ENCODE results near the gene TBC1D10A. TPM values are rescaled to one million over a fixed set of nuclear protein-coding genes. Genes with fewer than 3 reads are reported as not detected.
A peak's percentile ranks its signal among the peaks of the same experiment; 100 is the strongest.

The TBC1D10A gene
- total RNA-seq, 1 experiment from 2014 or later = 12.6 TPM

DNA sequence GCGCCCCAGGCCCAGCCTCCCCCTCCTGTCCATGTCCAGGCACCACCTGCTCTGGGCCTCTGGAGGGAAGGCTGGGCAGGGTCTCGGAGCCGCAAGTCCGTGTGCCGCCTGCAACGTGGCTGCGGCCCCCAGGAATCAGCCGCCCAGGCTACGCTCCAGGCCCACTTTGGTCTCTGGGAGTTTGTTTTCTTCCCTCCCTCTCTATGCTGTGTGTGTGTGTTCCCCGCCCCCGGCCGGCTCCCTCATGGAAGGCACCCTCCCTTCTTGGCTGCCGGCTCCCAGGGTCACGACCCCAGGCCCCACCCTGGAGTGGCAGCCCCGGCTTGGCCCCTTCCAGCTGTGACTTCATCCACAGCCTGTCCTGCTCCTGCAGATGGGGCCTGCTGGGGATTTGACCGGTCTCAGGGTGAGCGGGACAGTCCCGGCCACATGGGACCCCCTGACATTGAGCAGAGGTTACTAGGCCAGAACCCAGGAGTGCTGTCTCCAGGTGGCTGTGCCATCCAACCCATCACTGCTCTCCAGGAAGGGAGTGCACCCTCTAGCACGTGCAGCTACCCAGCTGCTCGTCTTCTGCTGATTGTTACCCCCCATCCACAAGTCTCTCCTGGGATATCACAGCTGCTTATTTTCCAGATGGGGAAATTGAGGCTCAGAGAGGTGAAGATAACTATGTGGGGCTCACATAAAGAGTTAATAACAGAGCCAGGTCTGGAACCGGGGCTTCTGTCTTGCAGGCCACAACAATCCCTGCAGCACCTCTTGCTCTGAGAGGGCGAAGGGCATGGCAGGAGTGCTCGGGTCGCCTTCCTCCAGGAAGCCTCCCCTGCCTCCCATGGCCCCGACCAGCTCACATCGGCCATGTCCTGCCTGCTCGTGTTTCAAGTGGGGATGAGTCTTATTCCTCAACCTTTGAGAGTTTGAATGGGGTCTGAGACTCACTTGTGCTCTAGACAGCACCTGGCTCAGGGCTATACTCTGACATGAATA, 77.4 kb downstream of the TBC1D10A start:
- no peaks in the 10 kb centered on the region for H3K9me3 ChIP-seq (ENCODE audit: low read length)
- ATAC-seq (no peak), DNase-seq (no peak)
- ChIA-PET POLR2A (ENCODE audit: unreplicated experiment) (interaction anchor here (0.9 kb wide), 1 partner anchor 53 kb away, joined by 3 read pairs; no protein-coding TSS in a partner anchor), CTCF (no interaction called here)
- peaks cover 92% of the 10 kb centered on the region for H3K79me2 ChIP-seq (ENCODE audit: low read length)
- H3F3A ChIP-seq (ENCODE audit: low read length, unreplicated experiment) = peaks cover 5% of the 10 kb centered on the region
- peak overlapping the region; percentile 100 for H3K9ac ChIP-seq (ENCODE audit: low read length)
- H3K4me1 ChIP-seq (ENCODE audit: insufficient read depth, low read length) = peaks cover 81% of the 10 kb centered on the region
- no peaks in the 10 kb centered on the region for H3K9me2 ChIP-seq (replicated peaks; ENCODE audit: low read length)
- no peaks in the 10 kb centered on the region for H4K20me1 ChIP-seq (ENCODE audit: low read length)
- no peak overlapping the region for H3K4me2 ChIP-seq (ENCODE audit: low read length)
- no peak for TF ChIP-seq EZH2 (IDR thresholded peaks at IDR 0.05; ENCODE audit: low read length, unreplicated experiment)
- TF ChIP-seq EZH2phosphoT487 (IDR thresholded peaks at IDR 0.05; ENCODE audit: borderline replicate concordance, low read length) = no peak
- TF ChIP-seq, protein P1, sequence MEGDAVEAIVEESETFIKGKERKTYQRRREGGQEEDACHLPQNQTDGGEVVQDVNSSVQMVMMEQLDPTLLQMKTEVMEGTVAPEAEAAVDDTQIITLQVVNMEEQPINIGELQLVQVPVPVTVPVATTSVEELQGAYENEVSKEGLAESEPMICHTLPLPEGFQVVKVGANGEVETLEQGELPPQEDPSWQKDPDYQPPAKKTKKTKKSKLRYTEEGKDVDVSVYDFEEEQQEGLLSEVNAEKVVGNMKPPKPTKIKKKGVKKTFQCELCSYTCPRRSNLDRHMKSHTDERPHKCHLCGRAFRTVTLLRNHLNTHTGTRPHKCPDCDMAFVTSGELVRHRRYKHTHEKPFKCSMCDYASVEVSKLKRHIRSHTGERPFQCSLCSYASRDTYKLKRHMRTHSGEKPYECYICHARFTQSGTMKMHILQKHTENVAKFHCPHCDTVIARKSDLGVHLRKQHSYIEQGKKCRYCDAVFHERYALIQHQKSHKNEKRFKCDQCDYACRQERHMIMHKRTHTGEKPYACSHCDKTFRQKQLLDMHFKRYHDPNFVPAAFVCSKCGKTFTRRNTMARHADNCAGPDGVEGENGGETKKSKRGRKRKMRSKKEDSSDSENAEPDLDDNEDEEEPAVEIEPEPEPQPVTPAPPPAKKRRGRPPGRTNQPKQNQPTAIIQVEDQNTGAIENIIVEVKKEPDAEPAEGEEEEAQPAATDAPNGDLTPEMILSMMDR (conservative IDR thresholded peaks at IDR 0.05; ENCODE audit: low read depth, low read length) = no peak
- H2AFZ ChIP-seq (ENCODE audit: low read length) = no peak overlapping the region
- H3K4me3 ChIP-seq (ENCODE audit: low read length) = no peak overlapping the region
- no TSS peak for BruUV-seq (replicated peaks)
- intact Hi-C loops (cut with micrococcal nuclease) = no loop called here
- H3K36me3 ChIP-seq (ENCODE audit: low read depth, low read length) = peaks cover 34% of the 10 kb centered on the region
- H3K27me3 ChIP-seq (ENCODE audit: low read length) = no peaks in the 10 kb centered on the region
- peak overlapping the region; percentile 99 for H3K27ac ChIP-seq (ENCODE audit: low read length)

DNA sequence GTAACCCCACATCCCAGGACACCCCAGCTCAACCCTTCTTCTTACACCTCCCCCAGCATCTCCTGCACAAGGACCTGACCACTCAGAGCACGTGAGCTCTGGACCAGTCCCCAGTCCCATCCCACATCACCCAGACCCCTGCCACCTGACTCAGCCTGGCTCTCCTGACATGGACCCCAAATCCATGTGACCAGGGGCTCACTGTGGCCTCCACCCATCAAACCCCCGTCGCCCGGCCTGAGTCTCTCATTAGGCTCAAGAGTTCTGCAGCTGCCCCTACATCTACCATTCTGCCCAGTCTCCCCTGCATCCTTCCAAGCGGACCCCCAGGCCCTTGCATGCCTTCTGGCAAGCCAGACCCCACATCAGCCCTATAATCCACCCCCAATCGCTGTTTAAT, 78.3 kb downstream of the TBC1D10A start:
- Histone ChIP-seq H4K20me1 (ENCODE audit: low read length) (no peaks in the 10 kb centered on the region), H3K9me3 (ENCODE audit: low read length) (no peaks in the 10 kb centered on the region), H3K4me1 (ENCODE audit: insufficient read depth, low read length) (peaks cover 73% of the 10 kb centered on the region), H3K9ac (ENCODE audit: low read length) (peak overlapping the region; percentile 29; the same call in 1 of the 2 replicates), H3K27ac (ENCODE audit: low read length) (peak overlapping the region; percentile 99), H3K27me3 (ENCODE audit: low read length) (no peaks in the 10 kb centered on the region), H3K36me3 (ENCODE audit: low read depth, low read length) (peaks cover 42% of the 10 kb centered on the region), H3F3A (ENCODE audit: low read length, unreplicated experiment) (peaks cover 5% of the 10 kb centered on the region), H2AFZ (ENCODE audit: low read length) (no peak overlapping the region), H3K9me2 (replicated peaks; ENCODE audit: low read length) (no peaks in the 10 kb centered on the region), H3K79me2 (ENCODE audit: low read length) (peaks cover 92% of the 10 kb centered on the region), H3K4me2 (ENCODE audit: low read length) (no peak overlapping the region), H3K4me3 (ENCODE audit: low read length) (no peak overlapping the region)
- intact Hi-C loops (cut with micrococcal nuclease) = no loop called here
- no peak for DNase-seq
- CTCF ChIA-PET = no interaction called here
- TF ChIP-seq, protein P1 (conservative IDR thresholded peaks at IDR 0.05; ENCODE audit: low read depth, low read length) = no peak
- TF ChIP-seq EZH2 (IDR thresholded peaks at IDR 0.05; ENCODE audit: low read length, unreplicated experiment) (no peak), EZH2phosphoT487 (IDR thresholded peaks at IDR 0.05; ENCODE audit: borderline replicate concordance, low read length) (no peak)
- ATAC-seq = no peak
- POLR2A ChIA-PET (ENCODE audit: unreplicated experiment) = no interaction called here
- BruUV-seq (replicated peaks) = no TSS peak

GRCh38 chr22:30247974-30248373, 78.8 kb downstream of the TBC1D10A start:
- TF ChIP-seq, protein P1 (conservative IDR thresholded peaks at IDR 0.05; ENCODE audit: low read depth, low read length) = no peak
- no peak for TF ChIP-seq EZH2 (IDR thresholded peaks at IDR 0.05; ENCODE audit: low read length, unreplicated experiment)
- TF ChIP-seq EZH2phosphoT487 (IDR thresholded peaks at IDR 0.05; ENCODE audit: borderline replicate concordance, low read length) = no peak
- H3K9me3 ChIP-seq (ENCODE audit: low read length) = no peaks in the 10 kb centered on the region
- H3F3A ChIP-seq (ENCODE audit: low read length, unreplicated experiment) = peaks cover 5% of the 10 kb centered on the region
- peak overlapping the region; percentile 99 for H3K27ac ChIP-seq (ENCODE audit: low read length)
- peaks cover 93% of the 10 kb centered on the region for H3K79me2 ChIP-seq (ENCODE audit: low read length)
- H3K9ac ChIP-seq (ENCODE audit: low read length) = 0 out of 2 replicates have a peak overlapping the region, but pooled peaks have one; percentile 29
- H3K9me2 ChIP-seq (replicated peaks; ENCODE audit: low read length) = no peaks in the 10 kb centered on the region
- intact Hi-C loops (cut with micrococcal nuclease) = no loop called here
- BruUV-seq (replicated peaks) = no TSS peak
- ChIA-PET CTCF (no interaction called here), POLR2A (ENCODE audit: unreplicated experiment) (no interaction called here)
- no peak overlapping the region for H3K4me3 ChIP-seq (ENCODE audit: low read length)
- H3K4me2 ChIP-seq (ENCODE audit: low read length) = no peak overlapping the region
- DNase-seq (no peak), ATAC-seq (no peak)
- H3K4me1 ChIP-seq (ENCODE audit: insufficient read depth, low read length) = peaks cover 67% of the 10 kb centered on the region
- H4K20me1 ChIP-seq (ENCODE audit: low read length) = no peaks in the 10 kb centered on the region
- H3K27me3 ChIP-seq (ENCODE audit: low read length) = no peaks in the 10 kb centered on the region
- peaks cover 47% of the 10 kb centered on the region for H3K36me3 ChIP-seq (ENCODE audit: low read depth, low read length)
- H2AFZ ChIP-seq (ENCODE audit: low read length) = no peak overlapping the region

Data from PC-3 (cell line).